Motor neuron (in vitro differentiated cells): ENCODE measurements around the gene BAK1. TPM values are rescaled to one million over a fixed set of nuclear protein-coding genes. Genes with fewer than 3 reads are reported as not detected.

ENCODE experiments used
- ATAC-seq, 8 experiments: fragments of 200-7000 bp; cut with Tn5 transposase; replicated peaks in 6 of 8; 2 replicates each; pipeline ENCODE4 v1.8.0; 2021; ENCODE audit warnings: mild to moderate bottlenecking in 8 of 8, moderate library complexity in 8 of 8
- H3K27ac ChIP-seq, 2 donors: fragments of 250-450 bp; sonication (Bioruptor Pico); 2 replicates each; pipeline ENCODE4 v1.9.0; 2021; ENCODE audit warnings: antibody characterized with exemption in 2 of 2, mild to moderate bottlenecking in 2 of 2, moderate library complexity in 1 of 2
- H3K4me1 ChIP-seq, 2 donors: fragments of 250-450 bp; sonication (Bioruptor Pico); replicated peaks in 1 of 2; 2 replicates each; pipeline ENCODE4 v1.6.1; 2021; ENCODE audit warnings: antibody characterized with exemption in 2 of 2, mild to moderate bottlenecking in 2 of 2, moderate library complexity in 1 of 2
- H3K4me3 ChIP-seq, 5 donors: fragments of 250-450 bp; sonication (Bioruptor Pico); 2 replicates each; pipeline ENCODE4 v1.9.0; 2021; ENCODE audit warnings: antibody characterized with exemption in 5 of 5, mild to moderate bottlenecking in 5 of 5, moderate library complexity in 4 of 5
- WGBS, 10 experiments: fragments of 450-650 bp; shearing (Covaris generic); methylation state at CpG; one replicate each; pipeline ENCODE4 v1.0.0; 2022; 5-methylcytosine and 5-hydroxymethylcytosine counted together
- in situ Hi-C, 9 experiments: fragments of 400-800 bp; cut with MboI; loops; one replicate each; pipeline ENCODE4 v1.15.0; 2021; ENCODE audit warnings: low sequenced_read_pairs in 9 of 9, low pct_unique_long_range_greater_than_20kb in 2 of 9; ENCODE audit not compliant: unreplicated experiment in 9 of 9
- total RNA-seq, 8 experiments: library from RNA; unstranded; fragments of 300-600 nt; gene quantifications; 2 replicates each; pipeline versions ENCODE4 v1.2.3 to v1.2.4, GENCODE V29; 2022

BAK1 gene
- total RNA-seq: 10 to 100 TPM in 5 of 8 experiments, 1 to 10 TPM in 3; 6.6 to 24.8 (median 11.1) TPM

DNA sequence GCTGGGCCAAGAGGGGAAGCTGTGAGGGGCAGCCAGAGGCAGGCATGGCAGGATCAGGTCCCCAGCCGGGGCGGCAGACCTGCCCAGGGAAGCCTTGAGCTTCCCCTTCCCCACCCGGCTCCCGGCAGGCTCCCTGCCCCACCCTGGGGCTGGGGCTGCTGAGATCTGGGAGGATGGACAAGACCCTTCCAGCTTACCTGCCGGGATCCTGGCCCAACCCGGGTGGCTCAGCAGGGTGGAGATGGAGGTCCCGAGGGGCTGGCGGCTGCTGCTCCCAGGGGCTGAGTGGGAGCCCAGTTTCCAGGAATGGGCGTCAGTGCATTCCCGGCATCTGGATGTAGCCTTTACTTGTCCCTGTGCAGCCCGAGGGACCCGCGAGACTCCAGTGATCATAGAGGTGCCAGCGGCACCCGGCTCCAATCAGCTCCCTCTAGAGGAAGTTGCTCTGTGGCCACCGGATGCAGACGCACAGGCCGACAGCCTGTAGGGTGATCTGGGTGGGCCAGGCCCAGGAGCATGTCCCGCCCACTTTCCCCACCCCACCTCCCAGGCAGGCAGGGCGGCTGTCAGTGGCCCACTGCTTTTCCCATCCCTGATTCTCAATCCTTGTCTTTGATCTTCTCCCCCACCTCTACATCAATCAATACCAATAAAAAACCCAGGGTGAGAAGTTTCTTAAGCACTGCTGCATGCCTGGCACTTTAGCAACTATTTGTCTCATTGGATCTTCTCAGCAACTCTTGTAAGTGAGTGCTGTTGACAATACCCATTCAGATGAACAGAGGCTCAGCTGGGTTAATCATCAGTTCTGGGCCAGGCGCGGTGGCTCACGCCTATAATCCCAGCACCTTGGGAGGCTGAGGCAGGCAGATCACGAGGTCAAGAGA is at the start of gene BAK1:
Gene BAK1, minus strand, starts transcription at position 449 of the 887 bp plus-strand sequence. CDS start 2,672 bp downstream, outside the sequence.
- H3K4me1 ChIP-seq: peaks cover 11 to 12% of the 10 kb centered on the region in 2 donors
- ATAC-seq: peak; percentile 92 to 99 (median 98)
- peak within 1 kb of the TSS; percentile 61 to 98 (median 91) for H3K4me3 ChIP-seq
- peak within 1 kb of the TSS; percentile 75 to 87 for H3K27ac ChIP-seq
- 2 to 16% (median 8%) methylated on average over 2 to 10 of the region's 24 CpGs; no CpG with 5 or more reads in 6 of the 10 experiments for WGBS, 10 experiments
- in situ Hi-C loops: loop anchor here in 6 of 9 experiments (10.0 to 25.0 kb wide), 2 partner anchors 125 to 582 kb away; no protein-coding TSS in a partner anchor

DNA sequence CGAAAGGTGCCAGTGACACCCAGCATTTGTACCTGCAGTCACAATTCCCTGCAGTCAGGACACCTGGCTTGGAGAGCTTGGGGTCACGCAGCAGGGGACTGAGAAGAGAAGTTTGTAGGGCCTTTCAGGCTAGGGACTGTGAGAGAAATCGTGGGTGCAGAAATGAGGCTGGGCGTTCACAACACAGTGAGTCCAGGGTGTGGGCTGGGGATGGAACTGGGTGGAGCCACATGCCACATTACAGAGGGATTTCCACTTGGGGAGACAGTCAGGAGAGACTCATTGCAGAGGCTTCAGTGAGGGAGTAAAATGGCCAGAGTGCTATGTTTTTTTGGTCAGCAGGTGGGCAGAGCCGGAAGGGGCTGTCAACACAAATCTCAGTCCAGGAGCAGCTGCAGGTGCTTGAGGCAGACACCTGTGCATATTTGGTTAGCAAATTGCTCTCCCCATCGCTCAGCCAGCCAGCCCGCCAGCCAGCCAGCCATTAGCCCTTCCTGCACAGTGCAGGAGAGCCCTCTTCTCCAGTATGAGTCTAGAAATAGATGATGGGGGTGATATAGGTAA is 48.4 kb upstream of the BAK1 start:
- WGBS, 10 experiments: 33 to 100% (median 86%) methylated on average over 1 to 2 of the region's 7 CpGs; no CpG with 5 or more reads in 4 of the 10 experiments
- in situ Hi-C loops: no loop called here
- Histone ChIP-seq H3K4me3 (no peak overlapping the region), H3K27ac (no peak overlapping the region), H3K4me1 (no peaks in the 10 kb centered on the region)
- ATAC-seq: peak in 2 of 8 experiments; percentile 52 to 73

DNA sequence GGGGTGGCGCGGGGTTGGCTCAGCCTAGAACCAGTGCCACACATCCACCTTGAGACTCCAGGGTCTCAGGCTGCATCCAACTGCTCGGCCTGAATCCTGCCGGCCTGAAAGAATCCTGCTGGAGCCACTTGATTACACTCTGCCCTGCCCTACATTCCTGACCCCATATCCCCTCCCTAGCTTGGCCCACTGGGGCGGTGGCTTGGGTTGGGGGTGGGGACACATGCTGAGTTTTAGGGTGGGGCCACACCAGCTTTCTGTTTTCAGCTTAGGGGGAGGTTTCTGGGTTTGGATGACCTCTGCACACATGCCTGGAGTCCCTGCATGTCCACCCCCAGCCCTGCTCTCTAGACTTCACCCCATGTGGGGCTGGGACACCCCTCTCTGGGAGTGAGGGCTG is 47.8 kb upstream of the BAK1 start:
- no peak overlapping the region for H3K27ac ChIP-seq

DNA sequence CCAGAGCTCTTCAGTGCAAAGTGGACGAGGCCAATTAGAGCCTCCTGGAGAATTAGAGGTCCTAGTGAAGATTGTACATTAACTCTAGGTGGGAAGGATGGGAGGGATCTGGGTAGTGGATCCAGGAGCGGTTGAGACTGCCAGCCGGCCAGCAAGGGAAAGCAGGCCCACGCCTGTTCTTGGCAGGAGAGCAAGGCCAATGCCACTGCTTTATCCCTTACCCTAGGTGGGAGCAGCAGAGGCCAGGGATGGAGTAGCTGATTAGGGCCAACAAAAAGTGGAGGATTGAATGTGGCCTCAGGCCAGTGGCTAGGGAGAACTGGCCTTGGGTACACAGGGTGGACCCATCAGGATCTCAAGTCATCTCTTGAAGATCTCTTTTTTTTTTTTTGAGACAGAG is 44.8 kb upstream of the BAK1 start:
- Histone ChIP-seq H3K4me3 (no peak overlapping the region), H3K27ac (no peak overlapping the region), H3K4me1 (peaks cover 0 to 11% of the 10 kb centered on the region in 2 donors)
- no peak for ATAC-seq
- 29 to 86% (median 61%) methylated on average over 1 to 3 of the region's 4 CpGs; no CpG with 5 or more reads in 6 of the 10 experiments for WGBS, 10 experiments
- in situ Hi-C loops: no loop called here

More for the DNA sequence above, 47.8 kb upstream of the BAK1 start:
- ATAC-seq: peak in 3 of 8 experiments; percentile 10 to 46 (median 28)
- Histone ChIP-seq H3K4me1 (no peaks in the 10 kb centered on the region), H3K4me3 (no peak overlapping the region)
- in situ Hi-C loops: no loop called here
- 60 to 82% methylated on average over 1 to 2 of the region's 5 CpGs; no CpG with 5 or more reads in 8 of the 10 experiments for WGBS, 10 experiments

DNA sequence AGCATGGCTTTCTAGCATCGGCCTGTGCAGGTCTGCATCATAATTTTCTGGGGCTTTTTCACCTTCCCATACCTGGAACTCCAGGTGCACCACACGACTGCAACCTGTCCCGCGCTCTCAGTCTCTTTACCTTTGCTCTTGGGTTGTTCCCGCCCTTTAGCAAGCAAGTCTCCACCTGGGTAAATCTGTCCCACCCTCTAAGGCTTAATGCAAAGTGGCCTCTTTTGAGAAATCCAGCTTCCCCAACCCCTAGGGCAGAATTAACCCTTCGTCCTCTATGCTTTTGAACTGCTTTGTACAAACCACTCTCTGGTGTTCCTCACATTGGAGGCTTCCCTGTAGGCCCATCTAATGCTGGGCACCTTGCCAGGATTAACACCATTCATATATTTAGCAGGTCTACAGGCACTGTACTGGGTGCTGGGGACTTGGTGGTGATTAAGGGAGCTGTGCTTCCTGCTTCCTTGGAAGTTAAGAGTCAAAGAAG is 43.9 kb upstream of the BAK1 start:
- peaks cover 0 to 12% of the 10 kb centered on the region in 2 donors for H3K4me1 ChIP-seq
- no peak overlapping the region for H3K27ac ChIP-seq
- no peak overlapping the region for H3K4me3 ChIP-seq
- WGBS, 10 experiments: 44 to 100% (median 67%) methylated on average over 1 to 6 of the region's 6 CpGs; no CpG with 5 or more reads in 5 of the 10 experiments
- in situ Hi-C loops: no loop called here
- ATAC-seq: no peak

DNA sequence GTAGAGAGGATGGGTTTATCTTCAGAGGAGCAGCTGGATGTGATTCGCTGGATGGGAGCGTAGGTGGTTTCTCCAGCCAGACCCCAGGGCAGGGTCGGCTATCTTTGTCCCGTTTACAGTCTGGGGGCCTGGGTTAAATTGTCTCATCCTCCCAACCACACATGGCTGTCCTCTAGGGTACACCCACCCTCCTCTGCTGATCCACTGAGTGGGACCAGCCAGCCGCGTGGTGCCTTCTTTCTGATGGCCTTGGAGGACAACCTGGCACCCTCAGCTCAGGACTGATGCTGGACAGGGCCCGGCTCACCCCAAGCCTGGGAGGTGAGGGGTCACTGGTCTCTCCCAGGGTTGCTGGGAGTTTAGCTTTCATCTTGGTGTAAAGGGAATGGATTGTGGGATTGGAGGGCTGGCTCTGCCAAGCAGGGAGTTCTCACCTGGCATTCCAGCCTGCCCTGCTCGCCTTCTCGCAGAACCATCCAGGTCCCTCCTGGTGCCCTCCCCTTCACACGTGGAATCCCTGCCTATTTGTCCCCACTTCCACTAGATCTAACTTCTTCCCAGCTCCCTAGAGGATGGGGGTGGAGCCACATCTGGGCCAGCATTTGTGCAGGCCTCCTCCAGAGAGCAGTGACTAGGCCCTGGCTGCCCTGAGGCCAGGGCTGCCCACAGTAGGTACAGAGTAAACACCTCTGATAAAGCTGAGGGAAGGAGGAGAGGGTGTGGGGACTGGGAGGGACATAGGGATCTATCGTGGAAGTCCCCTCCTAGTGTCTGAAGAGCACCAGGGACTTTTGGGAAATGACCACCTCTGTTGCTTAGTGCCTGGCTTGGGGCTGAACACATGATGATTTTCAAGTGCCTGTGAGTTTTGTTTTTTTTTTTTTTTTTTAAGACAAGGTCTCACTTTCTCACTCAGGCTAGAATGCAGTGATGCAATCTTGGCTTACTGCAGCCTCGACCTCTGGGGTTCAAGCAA is 42.7 kb upstream of the BAK1 start:
- no peak overlapping the region for H3K27ac ChIP-seq
- H3K4me1 ChIP-seq: peaks cover 0 to 12% of the 10 kb centered on the region in 2 donors
- no peak overlapping the region for H3K4me3 ChIP-seq
- in situ Hi-C loops: no loop called here
- 43 to 100% (median 76%) methylated on average over 1 to 8 of the region's 12 CpGs; no CpG with 5 or more reads in 6 of the 10 experiments for WGBS, 10 experiments
- peak in 3 of 8 experiments; percentile 17 to 32 (median 22) for ATAC-seq

DNA sequence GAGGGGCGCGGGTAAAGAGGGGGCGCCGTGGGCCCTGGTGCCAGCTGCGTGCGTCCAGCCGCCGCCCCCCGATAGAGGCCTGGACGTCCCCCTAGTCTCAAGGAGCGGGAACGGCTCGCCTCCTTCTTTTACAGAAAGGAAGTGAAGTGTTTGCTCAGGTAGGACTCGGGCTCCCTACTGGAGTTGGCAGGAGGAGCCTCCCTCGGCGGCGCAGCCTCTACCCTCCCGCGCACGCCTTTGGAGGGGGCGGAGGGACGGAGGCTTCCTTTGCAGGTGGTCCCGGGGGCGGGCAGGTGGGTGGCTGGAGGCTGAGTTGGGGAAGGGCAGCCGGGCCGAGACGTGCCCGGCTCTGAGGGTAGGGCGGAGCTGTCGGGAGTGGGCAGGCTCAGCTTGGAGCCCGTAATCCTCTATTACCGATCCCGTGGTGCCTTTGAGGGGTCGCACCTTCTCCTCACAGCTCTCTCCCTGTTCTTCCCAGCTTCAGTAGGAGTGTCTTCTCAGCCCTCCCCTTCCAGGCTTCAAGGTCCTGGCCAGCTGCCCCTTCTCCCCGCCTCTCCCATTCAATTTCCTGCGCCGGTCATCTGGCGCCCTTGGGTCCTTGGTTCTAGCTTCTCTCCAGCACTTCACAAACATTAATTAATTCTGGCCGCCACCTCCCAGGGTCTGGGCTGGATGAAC is 41.8 kb upstream of the BAK1 start:
- ATAC-seq: peak in 6 of 8 experiments; percentile 3 to 30 (median 10)
- Histone ChIP-seq H3K27ac (no peak overlapping the region), H3K4me1 (peaks cover 0 to 12% of the 10 kb centered on the region in 2 donors), H3K4me3 (peak overlapping the region in 2 of 5 donors; percentile 22 to 33)
- in situ Hi-C loops: no loop called here
- 20 to 100% (median 66%) methylated on average over 1 to 4 of the region's 39 CpGs; no CpG with 5 or more reads in 6 of the 10 experiments for WGBS, 10 experiments

DNA sequence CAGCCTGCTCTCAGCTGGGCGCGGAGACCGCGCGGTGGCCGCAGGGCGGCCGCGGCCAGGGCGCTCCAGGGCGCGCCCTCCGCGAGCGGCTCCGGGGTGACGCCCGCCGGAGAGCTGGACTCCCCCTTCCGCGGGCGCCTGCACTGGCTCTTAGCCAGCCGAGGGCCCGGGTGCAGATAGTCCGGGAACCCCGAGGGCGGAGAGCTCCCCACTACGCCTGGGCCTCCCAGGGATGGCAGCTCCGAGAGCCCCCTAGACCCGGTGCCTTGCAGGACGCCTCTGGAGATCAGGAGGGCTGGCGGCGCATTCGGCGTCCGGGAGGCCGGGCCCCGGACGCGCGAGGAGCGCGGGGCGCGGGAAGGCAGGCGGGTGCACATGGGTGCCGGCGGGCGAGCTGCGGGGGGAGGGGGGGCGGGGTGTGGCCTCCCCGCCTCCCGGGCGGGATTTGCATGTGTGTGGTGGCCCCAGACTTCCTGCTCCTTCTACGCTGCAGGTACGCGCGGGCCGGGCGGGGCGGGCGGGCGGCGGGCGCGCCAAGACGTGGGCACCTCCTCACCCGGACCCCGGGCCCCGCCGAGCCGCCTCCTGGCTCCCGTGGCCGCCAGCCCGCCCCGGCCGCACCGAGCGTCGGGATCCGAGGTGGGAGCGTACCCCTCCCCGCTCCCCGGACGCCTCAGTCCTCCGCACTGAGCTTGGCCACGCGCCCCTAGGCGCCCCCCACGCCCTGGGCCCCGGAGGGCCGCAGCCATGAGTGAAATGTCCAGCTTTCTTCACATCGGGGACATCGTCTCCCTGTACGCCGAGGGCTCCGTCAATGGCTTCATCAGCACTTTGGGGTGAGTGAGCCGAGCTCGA is 41.0 kb upstream of the BAK1 start, which contains the start of gene ITPR3:
Gene ITPR3, plus strand, starts transcription at position 467 of the 855 bp plus-strand sequence. Its CDS starts 281 bp downstream, at position 748.
- no peak within 1 kb of the TSS for H3K27ac ChIP-seq
- H3K4me1 ChIP-seq: peaks cover 0 to 12% of the 10 kb centered on the region in 2 donors
- WGBS, 10 experiments: 0 to 10% (median 0%) methylated on average over 2 to 7 of the region's 99 CpGs; no CpG with 5 or more reads in 5 of the 10 experiments
- ATAC-seq: peak; percentile 59 to 83 (median 73)
- H3K4me3 ChIP-seq: peak within 1 kb of the TSS; percentile 20 to 33 (median 24)
- in situ Hi-C loops: no loop called here

DNA sequence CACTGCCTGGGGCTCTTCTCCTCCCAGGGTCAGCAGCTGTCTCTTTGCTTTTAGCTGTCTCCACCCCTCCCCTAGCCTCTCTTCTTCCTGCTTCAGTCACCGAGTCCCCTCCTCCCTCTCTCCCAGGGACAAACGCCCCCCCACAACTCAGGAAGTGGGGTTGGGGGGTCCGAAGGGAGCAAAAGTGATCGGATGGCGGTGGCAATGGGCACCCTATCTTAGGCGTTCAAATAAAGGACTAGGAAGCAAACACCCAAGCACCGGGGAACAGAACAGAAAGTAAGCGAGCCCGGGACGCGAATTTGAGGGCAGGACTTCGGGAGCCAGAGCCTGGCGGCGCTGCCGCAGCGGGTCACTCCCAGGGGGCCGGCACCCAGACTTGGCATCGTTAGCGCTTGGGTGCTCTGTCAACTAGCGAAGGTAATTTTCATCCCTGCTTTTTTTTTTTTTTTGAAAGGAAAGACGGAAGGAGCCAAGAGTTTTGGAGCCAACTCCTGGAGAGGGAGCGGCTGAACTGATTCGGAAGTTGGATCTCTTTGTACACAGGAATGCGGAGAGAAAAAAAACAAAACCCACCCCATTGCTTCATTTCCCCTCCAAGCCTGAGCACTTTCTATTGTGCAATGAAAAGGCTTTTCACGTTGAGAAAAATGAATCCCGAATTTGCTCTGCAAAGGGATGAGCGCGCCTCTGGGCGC is 40.2 kb upstream of the BAK1 start:
- ATAC-seq: peak in 4 of 8 experiments; percentile 9 to 36 (median 14)
- Histone ChIP-seq H3K4me3 (peak overlapping the region; percentile 20 to 33 (median 24)), H3K4me1 (peaks cover 0 to 12% of the 10 kb centered on the region in 2 donors), H3K27ac (no peak overlapping the region)
- in situ Hi-C loops: no loop called here
- 0 to 20% (median 2%) methylated on average over 1 to 20 of the region's 29 CpGs; no CpG with 5 or more reads in 2 of the 10 experiments for WGBS, 10 experiments

DNA sequence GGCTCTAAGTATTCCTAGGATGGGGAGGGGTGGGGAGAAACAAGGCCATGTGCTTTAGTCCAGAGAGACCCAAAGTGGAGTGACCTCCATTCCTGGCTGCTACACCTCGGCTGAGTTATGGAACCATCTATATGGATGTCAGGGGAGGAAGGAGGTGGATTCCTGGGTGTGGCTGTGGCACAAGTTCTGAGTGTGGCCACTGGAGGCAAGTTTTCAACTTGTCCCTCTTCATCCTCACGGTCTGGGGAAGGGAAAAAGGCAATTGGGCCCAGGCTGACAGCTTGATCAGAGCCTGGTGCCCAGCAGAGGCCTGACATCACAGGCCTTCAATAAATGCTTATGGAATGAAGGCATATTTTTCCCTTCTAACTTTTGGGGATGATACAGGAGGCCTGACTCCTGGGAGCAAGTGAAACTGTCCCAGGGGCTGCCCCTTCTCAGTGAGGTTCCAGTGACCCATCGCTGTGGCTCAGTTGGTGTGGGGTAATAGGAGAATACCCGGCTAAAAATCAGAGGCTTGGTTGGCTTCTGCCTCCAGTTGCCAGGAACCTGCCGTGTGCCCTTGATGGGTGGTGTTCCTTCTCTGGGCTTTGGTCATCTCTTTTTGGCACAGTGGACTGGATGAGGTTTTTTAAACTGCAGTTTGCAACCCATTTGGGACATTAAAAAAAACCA is 39.2 kb upstream of the BAK1 start:
- Histone ChIP-seq H3K4me1 (peaks cover 0 to 12% of the 10 kb centered on the region in 2 donors), H3K27ac (no peak overlapping the region), H3K4me3 (no peak overlapping the region)
- in situ Hi-C loops: no loop called here
- ATAC-seq: no peak
- WGBS, 10 experiments: 0 to 89% (median 60%) methylated on average over 1 to 4 of the region's 5 CpGs; no CpG with 5 or more reads in 2 of the 10 experiments
